RWPE2 (cell line): ENCODE data around the gene ACIN1.

ENCODE experiments used
- ATAC-seq: fragments of 200-7000 bp; cut with Tn5 transposase; 3 replicates; pipeline ENCODE4 v1.9.1; 2021; ENCODE audit warnings: low read depth
- DNase-seq: peaks from one replicate; pipeline ENCODE4 v3.0.0-alpha.2; 2020; ENCODE audit warnings: low spot score
- H3K27ac ChIP-seq: fragments of 450-650 bp; 2 replicates; pipeline ENCODE4 v1.5.1; 2017; ENCODE audit warnings: mild to moderate bottlenecking; ENCODE audit not compliant: poor library complexity, severe bottlenecking
- H3K27me3 ChIP-seq: fragments of 250-450 bp; sonication (Bioruptor Pico); 2 replicates; pipeline ENCODE4 v1.5.1; 2021; ENCODE audit warnings: mild to moderate bottlenecking, moderate library complexity; ENCODE audit not compliant: insufficient read depth, poor library complexity, severe bottlenecking
- H3K36me3 ChIP-seq: fragments of 250-450 bp; sonication (Bioruptor Pico); 2 replicates; pipeline ENCODE4 v1.5.1; 2020; ENCODE audit warnings: low read depth, mild to moderate bottlenecking, moderate library complexity
- H3K4me1 ChIP-seq: fragments of 250-450 bp; sonication (Bioruptor Pico); 2 replicates; pipeline ENCODE4 v1.5.1; 2021; ENCODE audit warnings: mild to moderate bottlenecking, moderate library complexity; ENCODE audit not compliant: insufficient read depth, poor library complexity, severe bottlenecking
- H3K4me3 ChIP-seq: fragments of 250-450 bp; sonication (Bioruptor Pico); 2 replicates; pipeline ENCODE4 v1.5.1; 2021; ENCODE audit warnings: mild to moderate bottlenecking, moderate library complexity; ENCODE audit not compliant: severe bottlenecking
- H3K9me3 ChIP-seq: fragments of 250-450 bp; sonication (Bioruptor Pico); 2 replicates; pipeline ENCODE4 v1.5.1; 2021; ENCODE audit warnings: mild to moderate bottlenecking, moderate library complexity; ENCODE audit not compliant: severe bottlenecking
- TF ChIP-seq, protein P1 (sequence below): fragments of 450-650 bp; IDR thresholded peaks from one replicate; pipeline ENCODE4 v1.5.1; 2017; ENCODE audit warnings: mild to moderate bottlenecking, moderate library complexity; ENCODE audit not compliant: poor library complexity, severe bottlenecking

The ACIN1 gene

DNA sequence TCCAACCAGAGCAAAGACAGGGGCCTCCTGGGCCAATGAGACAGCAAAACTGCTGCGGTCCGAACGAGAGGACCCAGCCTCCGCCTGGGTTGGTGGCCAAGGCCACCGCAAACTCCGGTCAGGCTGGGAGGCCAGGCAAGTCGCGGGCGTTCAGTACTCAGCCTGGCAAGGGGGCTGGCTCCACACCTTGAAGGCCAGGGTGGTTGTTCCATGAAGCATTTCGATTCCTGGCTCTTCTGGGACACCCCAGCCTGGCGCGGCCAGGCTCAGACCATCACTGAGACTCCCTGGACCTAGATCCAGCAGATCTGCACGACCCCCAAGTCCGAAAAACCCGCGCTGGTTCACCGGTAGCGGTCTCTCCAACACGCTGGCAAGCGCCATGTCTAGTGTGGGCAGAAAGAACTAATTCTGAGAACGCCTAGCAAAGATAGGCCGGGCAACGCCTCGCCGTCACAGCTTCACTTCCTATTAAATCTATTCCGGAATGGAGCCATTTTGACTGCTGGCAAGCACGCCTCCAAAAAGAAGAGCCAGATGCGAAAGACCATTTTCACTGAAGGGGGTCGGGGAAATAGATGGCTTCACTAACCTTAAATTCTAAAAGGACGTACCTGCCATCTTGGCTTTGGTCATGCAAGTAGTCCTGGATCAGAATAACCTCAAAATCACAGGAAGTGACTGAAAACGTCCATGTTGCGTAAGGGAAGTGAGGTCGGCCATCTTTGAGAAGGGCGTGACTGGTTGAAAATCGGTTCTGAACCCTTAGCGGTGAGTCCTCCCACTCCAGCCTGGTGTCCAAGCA lies 60.2 kb downstream of the ACIN1 start, which contains the start of gene PSMB5:
PSMB5 (minus strand) TSS at position 403 of the 805 bp plus-strand sequence; CDS start at position 384, 19 bp downstream.
- peak within 1 kb of the TSS; percentile 67 for H3K27ac ChIP-seq
- TF ChIP-seq, protein P1, sequence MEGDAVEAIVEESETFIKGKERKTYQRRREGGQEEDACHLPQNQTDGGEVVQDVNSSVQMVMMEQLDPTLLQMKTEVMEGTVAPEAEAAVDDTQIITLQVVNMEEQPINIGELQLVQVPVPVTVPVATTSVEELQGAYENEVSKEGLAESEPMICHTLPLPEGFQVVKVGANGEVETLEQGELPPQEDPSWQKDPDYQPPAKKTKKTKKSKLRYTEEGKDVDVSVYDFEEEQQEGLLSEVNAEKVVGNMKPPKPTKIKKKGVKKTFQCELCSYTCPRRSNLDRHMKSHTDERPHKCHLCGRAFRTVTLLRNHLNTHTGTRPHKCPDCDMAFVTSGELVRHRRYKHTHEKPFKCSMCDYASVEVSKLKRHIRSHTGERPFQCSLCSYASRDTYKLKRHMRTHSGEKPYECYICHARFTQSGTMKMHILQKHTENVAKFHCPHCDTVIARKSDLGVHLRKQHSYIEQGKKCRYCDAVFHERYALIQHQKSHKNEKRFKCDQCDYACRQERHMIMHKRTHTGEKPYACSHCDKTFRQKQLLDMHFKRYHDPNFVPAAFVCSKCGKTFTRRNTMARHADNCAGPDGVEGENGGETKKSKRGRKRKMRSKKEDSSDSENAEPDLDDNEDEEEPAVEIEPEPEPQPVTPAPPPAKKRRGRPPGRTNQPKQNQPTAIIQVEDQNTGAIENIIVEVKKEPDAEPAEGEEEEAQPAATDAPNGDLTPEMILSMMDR: no peak
- H3K27me3 ChIP-seq: no peaks in the 10 kb centered on the region
- DNase-seq (peak; percentile 95), ATAC-seq (peak; percentile 95)
- peaks cover 9% of the 10 kb centered on the region for H3K4me1 ChIP-seq
- H3K36me3 ChIP-seq: peaks cover 41% of the 10 kb centered on the region
- H3K9me3 ChIP-seq: no peaks in the 10 kb centered on the region
- H3K4me3 ChIP-seq: peak within 1 kb of the TSS; percentile 62

DNA sequence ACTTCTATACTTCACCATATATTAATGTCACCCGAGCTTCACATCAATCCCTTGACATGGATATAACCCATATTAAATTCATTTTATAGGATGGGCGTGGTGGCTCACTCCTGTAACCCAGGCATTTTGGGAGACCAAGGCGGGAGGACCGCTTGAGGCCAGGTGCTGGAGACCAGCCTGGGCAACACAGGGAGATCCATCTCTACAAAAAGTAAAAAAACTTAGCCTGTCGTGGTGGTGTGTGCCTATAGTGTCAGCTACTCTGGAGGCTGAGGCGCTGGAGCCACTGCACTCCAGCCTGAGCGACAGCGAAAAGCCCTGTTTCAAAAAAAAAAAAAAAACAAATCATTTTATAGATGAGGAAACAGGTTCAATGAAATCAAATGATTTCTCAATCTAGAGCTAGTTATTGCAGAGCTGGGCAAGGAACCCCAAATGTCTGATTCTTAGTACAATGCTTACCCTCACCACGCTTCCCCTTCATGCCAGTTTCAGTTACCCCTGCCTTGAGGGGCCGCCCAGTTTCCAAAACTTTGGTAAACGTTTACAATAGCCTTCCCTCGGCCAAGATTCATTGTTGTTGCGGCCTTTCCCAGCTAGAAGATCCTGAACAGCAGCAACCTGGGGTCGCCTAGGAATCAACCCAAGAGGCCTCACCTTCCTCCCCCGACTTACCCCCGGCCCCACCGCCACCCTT lies 61.0 kb downstream of the ACIN1 start:
- Histone ChIP-seq H3K9me3 (no peaks in the 10 kb centered on the region), H3K4me3 (peak overlapping the region; percentile 62), H3K4me1 (peaks cover 9% of the 10 kb centered on the region), H3K27ac (peak overlapping the region; percentile 67), H3K36me3 (peaks cover 49% of the 10 kb centered on the region), H3K27me3 (no peaks in the 10 kb centered on the region)
- ATAC-seq (no peak; the same call in 2 of the 3 replicates), DNase-seq (no peak)
- TF ChIP-seq, protein P1: no peak

DNA sequence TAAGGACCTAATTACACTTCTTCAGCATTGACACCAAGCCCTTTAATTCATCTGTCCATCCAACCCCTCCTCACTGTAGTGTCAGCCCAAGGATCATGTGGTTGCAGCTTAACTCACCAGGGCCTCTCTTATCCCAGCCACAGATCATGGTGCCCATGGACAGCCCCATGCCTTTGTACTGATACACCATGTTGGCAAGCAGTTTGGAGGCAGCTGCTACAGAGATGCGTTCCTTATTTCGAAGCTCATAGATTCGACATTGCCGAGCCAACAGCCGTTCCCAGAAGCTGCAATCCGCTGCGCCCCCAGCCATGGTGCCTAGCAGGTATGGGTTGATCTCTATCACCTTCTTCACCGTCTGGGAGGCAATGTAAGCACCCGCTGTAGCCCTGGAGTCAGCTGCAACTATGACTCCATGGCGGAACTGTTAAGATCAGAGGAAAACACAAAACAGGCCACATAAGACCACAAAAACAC lies 61.6 kb downstream of the ACIN1 start:
- peaks cover 9% of the 10 kb centered on the region for H3K4me1 ChIP-seq
- no peak overlapping the region for H3K27ac ChIP-seq
- no peaks in the 10 kb centered on the region for H3K9me3 ChIP-seq
- DNase-seq (no peak), ATAC-seq (no peak)
- H3K27me3 ChIP-seq: no peaks in the 10 kb centered on the region
- no peak overlapping the region for H3K4me3 ChIP-seq
- TF ChIP-seq, protein P1: no peak
- peaks cover 55% of the 10 kb centered on the region for H3K36me3 ChIP-seq

DNA sequence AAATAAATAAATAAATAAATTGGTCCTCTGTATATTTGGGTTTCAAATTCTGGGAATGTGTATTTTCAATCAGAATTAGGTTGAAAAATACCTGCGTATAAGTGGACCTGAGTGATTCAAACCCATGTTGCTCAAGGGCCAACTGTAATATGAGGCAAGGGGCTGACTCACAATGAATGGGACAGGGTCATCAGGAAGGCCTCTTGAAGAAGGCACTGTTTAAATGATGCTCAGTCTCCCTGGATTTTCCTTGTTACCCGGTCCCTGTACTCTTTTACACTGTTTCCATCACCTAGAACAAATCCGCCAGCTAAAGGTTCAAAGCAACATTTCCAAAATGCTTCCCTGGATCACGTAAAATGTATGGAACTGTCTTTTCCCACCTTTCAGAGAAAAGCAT lies 64.0 kb downstream of the ACIN1 start:
- TF ChIP-seq, protein P1: no peak
- no peaks in the 10 kb centered on the region for H3K9me3 ChIP-seq

More for the DNA sequence above, 64.0 kb downstream of the ACIN1 start:
- DNase-seq (no peak), ATAC-seq (no peak)
- H3K4me3 ChIP-seq: no peak overlapping the region
- peaks cover 71% of the 10 kb centered on the region for H3K36me3 ChIP-seq
- H3K27ac ChIP-seq: no peak overlapping the region
- H3K27me3 ChIP-seq: no peaks in the 10 kb centered on the region
- H3K4me1 ChIP-seq: peaks cover 9% of the 10 kb centered on the region
